Measurements from ENCODE around the gene CDKN2B.
A peak's percentile ranks its signal among the peaks of the same experiment; 100 is the strongest.

The CDKN2B gene

DNA sequence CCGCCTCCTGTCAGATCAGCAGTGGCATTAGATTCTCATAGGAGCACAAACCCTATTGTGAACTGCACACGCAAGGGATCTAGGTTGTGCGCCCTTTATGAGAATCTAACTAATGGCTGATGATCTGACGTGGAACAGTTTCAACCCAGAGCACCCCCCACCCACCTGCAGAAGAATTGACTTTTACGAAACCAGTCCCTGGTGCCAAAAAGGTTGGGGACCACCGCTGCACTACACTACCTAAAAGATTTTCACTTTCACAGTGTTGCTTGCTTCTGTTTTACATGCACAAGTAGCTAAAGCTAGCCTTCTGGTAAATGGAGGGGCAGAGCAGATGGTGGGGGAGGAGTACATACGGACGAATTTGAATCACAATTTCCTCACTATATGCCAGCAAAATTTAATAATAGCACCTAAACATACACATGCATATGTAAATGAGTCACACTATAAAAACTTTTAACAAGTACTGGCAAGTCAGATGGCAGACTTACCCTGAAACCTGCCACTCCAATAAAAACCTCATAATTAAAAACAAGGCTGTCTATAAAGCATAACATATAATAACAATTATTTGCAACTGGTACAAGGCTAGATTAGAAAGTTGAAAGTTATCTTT lies 24.0 kb upstream of the CDKN2B start:
- DNase-seq: no peak

DNA sequence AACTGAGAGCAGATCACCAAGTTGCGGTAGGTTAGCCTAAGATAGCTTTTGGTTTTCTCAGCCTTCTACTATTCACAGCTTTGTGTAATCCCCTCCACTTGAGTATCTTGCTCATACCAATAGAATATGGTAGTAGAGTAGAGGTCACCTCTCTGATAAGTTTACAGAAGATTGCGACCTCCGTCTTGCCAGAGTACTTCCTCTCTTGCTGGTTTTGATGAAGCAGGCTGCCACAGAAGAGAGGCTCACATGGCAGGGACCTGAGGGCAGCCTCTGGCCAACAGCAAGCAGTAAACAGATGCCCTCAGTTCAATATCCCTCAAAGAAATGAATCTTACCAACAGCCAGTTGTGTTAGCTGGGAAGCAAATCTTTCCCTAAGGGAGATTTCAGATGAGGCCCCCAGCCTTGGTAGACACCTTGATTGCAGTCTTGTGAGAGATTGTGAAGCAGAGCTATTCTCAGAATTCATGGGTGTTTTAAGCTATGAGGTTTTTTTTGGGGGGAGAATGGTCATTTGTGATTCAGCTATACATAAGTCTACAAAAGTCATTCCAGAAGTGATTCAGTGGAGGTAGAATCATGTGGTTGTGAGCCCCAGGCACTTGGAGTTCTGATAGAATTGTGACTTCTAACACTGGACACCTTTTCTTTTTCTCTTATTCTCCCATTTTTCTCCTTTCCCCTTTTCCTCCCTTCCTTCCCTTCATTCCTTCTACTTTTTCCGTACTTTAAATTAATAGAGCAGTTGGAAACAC lies 22.7 kb upstream of the CDKN2B start:
- no peak for DNase-seq

DNA sequence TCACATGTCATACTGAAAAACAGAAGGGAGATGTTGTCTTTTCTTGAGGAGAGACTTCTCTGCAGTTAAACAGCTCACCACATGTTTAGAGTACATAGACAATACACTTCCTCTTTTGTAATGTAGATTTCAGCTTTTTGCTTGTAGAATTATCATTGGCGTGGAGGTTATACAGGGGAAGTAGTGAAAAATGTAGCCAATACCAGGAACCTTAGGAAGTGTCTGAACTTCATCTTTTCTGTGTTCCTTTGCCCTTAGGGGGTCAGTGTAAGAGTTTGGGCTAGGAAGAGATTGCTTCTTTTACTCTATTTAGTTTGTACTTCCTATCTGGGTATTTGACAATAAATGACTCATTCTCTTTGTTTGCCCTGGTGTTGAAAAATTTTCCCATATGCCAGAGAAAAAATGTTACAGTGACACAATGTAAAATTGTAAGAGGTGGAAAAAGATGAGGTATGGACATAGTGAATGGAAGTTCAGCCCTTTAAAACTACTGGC lies 21.0 kb upstream of the CDKN2B start:
- DNase-seq: no peak

DNA sequence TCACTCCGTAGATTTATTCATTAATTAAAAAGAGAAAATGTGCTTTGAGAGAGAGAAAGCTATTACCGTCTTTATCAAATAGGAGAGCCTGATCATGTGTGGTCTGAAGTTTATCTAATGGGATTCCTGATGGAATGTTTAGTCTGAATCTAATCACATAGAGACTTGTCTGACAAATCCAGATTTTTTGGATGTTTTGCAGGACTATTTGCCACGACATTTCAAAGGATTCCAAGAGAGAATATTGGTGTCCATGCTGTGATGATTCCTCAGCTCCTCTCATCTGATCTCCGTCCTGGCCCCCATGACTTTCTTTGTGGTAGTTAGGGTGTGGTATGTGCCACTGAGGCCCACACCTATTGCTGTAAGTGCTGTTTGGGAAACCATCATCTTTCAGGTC lies 20.1 kb upstream of the CDKN2B start:
- DNase-seq: no peak

DNA sequence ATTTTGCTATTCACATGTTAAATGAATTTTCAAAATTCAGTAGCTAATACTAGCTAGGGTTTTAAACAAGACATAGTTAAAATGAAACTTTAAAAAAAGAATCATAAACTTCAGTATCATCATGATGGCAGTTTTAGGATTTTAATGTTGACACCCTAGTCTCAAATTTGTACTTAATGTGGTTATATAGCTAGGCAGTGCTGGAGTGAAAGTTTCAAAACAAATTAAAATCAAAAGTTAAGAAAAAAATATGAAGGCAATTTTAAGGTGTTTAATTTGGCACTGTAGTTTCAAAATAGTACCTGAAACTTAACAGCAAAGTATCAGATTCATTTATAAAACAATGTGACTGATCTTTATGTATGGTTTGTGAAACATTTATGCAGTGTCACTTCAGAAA lies 19.3 kb upstream of the CDKN2B start:
- DNase-seq: no peak

DNA sequence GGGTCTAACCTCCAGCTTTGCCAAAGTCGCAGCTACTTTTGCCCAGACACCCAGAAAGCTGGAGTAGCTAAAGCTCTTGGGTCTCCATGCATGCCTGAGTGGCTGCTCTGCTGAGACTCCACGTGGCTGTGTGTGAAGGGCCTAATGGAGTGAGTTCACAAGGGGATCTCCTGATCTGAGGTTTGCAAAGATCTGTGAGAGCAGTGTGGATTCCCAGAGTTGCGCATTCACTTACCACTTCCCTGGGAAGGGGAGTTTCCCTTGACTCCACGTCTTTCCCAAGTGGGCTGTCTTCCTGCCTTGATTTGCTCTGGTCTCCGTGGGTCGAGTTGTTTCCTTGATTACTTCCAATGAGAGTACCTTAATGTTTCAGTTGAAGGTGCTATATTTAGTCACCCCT lies 17.6 kb upstream of the CDKN2B start:
- no peak for DNase-seq

DNA sequence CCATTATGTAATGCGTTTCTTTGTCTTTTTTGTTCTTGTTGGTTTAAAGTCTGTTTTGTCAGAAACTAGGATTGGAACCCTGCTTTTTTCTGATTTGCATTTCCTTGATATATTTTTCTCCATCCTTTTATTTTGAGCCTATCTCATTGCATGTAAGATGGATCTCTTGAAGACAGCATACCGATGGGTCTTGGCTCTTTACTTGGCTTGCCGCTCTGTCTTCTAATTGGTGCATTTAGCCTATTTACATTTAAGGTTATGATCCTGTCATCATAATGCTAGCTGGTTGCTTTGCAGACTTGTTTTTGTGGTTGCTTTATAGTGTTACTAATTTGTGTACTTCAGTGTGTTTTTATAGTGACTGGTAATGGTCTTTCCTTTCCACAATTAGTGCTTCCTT lies 13.3 kb upstream of the CDKN2B start:
- no peak for DNase-seq

DNA sequence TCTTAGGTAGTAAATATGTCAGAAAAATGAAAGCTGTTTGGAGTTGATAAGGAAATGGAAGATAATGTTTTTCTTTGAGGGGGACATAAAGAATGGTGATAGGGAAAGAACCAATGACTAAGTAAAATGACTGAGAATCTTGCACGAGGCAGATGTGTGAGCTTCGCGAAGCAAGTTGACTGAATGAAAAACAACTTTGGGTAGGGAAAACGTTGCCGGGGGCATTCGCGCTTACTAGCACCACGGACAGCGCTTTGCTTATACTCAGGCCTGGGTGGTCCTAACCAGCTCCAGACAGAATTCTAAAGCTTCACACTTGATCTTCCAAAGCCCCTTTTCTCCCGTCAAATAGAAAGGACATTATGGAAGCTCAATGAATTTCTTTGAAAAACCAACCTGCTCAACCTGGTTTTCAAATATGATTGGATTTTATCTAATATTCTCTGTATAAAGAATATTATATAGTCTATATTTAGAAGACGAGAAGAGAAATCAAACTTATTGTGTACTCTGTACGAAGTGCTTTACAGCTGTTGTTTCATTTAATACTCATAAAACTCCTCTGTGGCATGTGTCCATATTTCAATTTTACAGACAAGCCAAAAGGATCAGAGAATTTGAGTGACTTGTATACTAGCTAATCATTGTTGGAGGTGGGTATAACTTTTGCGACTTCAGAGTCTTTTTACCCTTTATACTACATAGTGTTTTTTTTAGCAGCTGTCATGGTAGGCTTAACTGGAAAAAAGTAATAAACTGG lies 1.9 kb upstream of the CDKN2B start:
- DNase-seq: no peak

DNA sequence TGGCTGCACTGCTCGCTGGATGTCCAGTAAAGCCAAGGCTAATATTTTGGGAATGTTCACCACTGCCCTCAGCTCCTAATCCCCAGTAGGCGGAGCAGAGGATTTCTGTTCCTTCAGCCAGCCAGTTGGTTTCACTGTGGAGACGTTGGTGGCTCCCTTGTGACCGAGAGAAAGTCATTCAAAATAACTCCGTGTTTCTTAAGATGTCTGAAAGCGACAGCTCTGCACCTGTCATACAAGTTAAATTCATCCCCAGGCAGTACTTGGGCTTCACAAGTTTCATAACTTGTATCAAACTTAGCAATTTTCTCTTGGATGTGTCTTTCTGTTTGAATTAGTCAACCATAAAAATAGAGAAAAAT lies 382 bp upstream of the CDKN2B start:
- DNase-seq: no peak

DNA sequence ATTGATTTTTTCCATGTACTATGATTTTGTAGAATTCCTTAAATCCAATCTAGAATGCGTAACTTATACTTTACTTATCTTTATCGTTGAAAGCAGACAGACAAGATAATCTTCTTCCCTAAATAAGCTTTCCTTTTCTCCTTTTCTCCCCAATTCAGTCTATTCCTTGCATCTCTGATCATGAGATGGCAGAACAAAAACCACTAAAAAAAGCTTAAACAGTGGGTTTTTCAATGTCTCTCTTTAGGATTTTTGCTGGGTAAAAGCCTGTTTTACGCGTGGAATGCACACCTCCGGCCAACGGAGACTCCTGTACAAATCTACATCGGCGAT lies 755 bp downstream of the CDKN2B start:
- no peak for DNase-seq

DNA sequence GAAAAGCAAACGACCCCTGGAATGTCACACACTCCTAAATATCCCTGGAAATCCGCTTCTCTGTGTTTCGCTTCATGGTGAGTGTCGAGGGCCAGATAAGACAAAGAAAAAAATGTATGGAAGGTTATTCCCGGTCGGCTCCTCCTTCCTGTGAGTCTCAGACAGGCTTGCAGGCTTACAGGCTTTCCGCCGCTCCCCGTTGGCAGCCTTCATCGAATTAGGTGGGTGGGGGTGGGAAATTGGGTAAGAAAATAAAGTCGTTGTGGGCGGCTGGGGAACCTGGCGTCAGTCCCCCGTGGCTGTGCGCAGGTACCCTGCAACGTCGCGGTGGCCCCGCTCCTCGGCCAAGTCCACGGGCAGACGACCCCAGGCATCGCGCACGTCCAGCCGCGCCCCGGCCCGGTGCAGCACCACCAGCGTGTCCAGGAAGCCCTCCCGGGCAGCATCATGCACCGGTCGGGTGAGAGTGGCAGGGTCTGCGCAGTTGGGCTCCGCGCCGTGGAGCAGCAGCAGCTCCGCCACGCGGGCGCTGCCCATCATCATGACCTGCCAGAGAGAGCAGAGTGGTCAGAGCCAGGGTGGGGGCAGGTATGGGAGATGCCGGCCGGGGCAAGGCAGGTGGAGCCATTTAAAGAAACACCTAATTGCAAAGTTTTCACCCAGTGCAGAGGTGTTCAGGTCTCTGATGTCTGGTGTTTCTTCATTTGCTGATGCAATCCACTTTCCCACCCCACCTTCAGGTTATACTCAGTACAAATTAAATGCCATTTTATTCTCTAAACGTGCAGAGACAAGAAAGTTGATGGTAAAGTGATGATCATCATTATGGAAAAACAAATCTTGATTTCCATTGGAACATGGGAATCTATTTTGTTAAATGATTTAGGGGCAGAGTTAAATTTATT lies 3.2 kb downstream of the CDKN2B start:
- DNase-seq: no peak

DNA sequence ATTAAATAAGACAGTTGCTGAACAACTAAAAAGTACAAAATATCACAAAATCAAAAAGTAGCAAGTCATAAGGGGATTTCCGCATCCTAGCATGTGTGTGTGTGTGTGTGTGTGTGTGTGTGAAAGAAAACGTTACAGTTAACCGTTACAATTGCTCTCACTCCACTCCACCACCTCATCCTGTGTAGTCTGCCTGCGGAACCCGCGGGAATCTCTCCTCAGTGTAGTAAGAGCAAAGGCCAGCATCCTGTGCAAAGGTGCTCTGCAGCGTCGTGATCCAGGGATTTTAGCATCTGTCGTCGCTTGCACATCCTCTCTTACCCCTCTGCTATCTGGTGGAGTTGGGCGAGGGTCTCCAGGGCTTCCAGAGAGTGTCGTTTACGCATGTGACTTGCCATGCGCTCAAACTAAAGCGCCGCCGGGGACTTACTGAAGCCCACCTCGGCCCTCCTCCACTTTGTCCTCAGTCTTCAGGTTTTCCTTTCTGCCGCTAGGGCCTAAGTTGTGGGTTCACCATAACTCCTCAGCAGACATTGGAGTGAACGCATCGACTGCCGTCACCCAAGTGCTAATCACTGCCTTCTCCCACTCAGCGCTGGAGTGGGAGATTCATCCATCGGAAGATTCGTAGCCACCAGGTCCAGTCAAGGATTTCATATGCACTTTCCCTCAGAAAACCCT lies 3.9 kb downstream of the CDKN2B start:
- DNase-seq: no peak

DNA sequence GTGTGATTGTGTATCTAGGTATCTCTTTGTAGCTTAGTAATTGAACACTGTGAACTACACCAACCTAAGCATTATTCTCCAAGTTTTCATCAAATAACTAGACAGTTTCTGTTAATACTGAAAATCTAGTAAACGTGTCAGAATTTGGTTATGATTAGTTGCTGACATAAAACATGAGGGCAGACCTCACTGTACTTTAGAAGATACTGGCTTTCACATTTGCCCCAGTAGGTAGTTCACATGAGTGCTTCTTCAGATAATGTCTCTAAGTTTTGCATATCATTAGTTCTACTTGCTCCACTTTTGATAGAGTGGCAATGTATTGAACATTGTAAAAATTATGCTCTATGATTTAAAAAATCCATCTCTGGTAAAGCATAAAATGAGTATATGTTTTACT lies 7.1 kb downstream of the CDKN2B start:
- no peak for DNase-seq

DNA sequence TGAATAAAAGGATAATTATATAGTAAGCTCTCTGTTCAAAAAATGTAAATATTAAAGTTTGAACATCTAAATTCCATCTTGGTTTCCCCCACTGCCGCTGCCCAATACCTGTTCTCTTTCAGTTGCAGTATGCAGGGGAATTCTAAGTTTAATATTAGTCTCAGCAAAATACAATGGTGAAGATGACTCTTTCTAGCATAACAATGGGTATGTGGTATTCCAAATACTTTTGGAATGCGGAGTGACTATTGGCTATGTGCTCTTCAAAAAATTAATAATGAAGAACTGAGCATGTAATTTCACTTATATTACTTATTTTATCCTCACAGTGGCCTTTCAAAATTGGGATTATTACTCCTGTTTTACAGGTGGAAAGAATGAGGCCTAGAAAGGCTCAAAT lies 11.1 kb downstream of the CDKN2B start:
- DNase-seq: no peak

DNA sequence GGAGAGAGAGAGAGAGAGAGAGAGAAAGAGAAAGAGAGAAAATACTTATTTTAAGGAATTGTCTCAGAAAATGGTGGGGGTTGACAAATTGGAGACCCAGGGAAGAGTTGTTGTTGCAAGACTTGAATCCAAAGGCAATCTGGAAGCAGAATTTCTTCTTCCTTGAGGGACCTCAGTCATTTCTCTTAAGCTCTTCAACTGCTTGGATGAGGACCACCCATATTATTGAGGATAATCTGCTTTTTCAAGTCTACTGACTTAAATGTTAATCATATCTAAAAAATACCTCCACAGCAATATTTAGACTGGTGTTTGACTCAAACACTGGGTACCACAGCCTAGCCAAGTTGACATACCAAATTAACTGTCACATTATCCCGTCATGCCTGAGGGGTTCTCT lies 11.6 kb downstream of the CDKN2B start:
- DNase-seq: no peak

DNA sequence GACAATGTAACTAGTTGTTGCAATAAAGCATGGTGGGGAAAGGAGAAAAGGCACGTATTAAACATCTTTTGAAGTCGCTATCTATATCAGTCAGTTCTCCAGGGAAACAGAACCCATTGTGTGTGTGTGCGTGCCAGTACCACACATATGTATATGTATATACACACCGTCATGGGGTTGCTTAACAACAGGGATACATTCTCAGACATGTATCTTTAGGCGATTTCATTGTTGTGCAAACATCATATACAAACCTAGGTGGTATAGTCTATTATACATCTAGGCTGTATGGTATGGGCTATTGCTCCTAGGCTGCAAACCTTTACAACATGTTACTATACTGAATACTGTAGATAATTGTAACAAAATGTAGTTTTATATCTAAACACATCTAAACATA lies 12.2 kb downstream of the CDKN2B start:
- DNase-seq: no peak

DNA sequence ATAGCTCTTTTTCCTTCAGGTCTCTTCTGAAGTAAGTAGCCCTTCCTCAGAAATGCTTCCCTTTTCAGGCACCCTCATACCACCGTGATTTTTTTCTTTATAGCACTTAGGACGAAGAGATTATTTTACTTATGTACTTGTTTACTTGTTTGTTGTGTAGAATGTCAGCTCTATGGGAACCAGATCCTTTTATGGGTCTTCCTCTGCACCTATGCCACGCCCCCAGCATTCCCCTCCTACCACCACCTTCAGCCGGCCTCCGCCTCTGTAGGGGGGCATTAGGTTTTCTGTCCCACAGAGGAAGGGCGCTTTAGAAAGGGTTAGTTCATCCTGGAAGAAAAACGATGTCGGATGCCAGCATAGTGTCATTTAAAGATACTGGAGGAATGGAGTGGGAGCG lies 12.7 kb downstream of the CDKN2B start:
- no peak for DNase-seq

DNA sequence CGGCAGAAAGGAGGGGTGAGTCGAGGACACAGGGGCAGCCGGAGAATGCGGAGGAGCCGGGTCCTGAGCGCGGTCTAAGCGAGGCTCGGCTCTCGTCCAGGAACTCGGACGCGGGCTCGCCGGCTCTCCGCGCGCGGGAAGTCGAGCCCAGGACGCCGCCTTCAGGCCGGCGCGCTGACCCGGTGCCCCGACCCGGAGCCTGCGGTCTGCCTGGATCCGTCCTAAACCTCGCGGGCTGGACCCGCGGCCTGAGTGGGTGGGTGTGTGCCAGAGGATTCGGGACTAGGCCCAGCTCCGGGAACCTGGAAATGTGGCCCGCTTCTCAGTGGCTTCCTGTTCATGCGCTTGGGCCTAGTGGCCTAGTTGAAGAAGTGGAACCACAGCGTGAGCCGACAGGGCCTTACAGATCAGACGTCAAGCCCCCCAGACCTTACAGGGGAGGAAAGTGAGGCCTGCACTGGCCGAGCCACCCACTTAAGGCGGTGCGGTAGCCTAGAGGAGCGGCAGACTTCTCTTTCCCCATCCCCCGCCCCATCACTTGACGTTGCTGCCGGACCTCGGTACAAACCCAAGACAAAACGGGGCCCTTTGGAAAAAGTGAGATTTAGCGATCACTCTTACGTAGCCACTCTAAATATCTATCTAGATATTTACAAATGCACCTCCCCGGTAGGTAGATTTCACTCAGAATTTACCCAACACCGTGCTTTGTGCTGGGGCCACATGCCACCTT lies 13.3 kb downstream of the CDKN2B start:
- no peak for DNase-seq

DNA sequence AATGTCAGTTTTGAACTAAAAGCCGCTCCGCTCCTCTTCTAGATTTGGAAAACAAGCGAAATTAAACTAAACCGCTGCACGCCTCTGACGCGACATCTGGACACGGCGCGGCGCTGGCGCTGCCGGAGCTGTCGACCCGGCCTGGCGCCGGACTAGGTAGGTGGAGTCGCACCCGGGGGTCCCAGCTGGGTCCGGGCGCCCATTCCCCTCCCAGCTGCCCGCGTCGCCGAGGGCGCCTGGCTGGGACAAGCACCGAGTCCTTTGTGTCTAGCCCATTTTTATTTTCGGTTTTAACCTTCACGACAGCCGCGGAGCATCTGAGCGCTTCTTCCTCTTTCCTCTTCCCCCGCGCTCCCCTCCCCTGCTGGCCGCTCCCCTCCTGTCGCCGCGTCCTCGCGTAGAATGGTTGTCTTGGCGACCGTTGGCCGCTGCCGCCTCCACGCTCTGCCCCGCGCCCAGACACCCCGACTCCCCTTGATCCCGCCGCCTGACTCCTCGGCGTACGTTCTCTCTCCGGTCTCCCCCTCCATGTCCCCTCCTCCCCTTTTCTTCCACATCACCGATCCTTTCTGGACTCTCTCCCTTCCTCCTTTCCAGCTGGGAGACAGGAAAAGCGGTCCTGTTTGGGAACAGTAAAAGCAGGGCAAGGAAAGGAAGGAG lies 14.0 kb downstream of the CDKN2B start:
- DNase-seq: peak; percentile 46

DNA sequence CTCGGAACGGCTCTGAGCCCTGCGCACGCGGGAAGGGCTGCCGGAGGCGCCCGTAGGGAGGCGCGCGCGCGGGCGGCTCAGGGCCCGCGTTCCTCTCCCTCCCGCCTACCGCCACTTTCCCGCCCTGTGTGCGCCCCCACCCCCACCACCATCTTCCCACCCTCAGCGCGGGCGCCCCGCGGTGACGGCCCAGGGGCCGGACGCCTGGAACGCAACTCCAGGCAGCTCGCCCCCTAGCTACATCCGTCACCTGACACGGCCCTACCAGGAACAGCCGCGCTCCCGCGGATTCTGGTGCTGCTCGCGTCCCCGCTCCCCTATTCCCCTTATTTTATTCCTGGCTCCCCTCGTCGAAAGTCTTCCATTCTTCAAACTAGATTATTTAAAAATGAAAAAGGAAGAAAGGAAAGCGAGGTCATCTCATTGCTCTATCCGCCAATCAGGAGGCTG lies 14.5 kb downstream of the CDKN2B start, which contains the start of gene CDKN2B-AS1:
CDKN2B-AS1 (plus strand) TSS at position 236 of the 450 bp plus-strand sequence.
- peak; percentile 74 for DNase-seq
